ENCODE measurements around the gene CD247.

CD247 gene

GRCh38 chr1:167432780-167433179 is 85.5 kb downstream of the CD247 start:
- DNase-seq: no peak
- 96% methylated on average over 5 of the region's 7 CpGs for WGBS (ENCODE audit: insufficient coverage)
- ChIA-PET CTCF (interaction anchor here (4.0 kb wide), 1 partner anchor 10 kb away, joined by 20 read pairs; no protein-coding TSS in a partner anchor), POLR2A (no interaction called here)
- H3K27ac ChIP-seq (ENCODE audit: insufficient read depth in 1 of 2, low read depth in 1 of 2, low read length in 2 of 2, poor library complexity in 1 of 2, severe bottlenecking in 2 of 2): no peak overlapping the region
- H3K4me3 ChIP-seq (ENCODE audit: control insufficient read depth in 1 of 7, extremely low read depth in 1 of 7, insufficient read depth in 4 of 7, low read depth in 2 of 7, low read length in 6 of 7): no peak overlapping the region
- no peaks in the 10 kb centered on the region for H3K27me3 ChIP-seq (replicated peaks in 2 of 5; ENCODE audit: control insufficient read depth in 4 of 5, insufficient read depth in 5 of 5, low read length in 4 of 5)
- no peaks in the 10 kb centered on the region for H3K4me1 ChIP-seq (ENCODE audit: control extremely low read depth in 1 of 4, control insufficient read depth in 4 of 4, insufficient read depth in 4 of 4, low read length in 3 of 4)
- H3K9me3 ChIP-seq (ENCODE audit: control extremely low read depth in 1 of 5, control insufficient read depth in 4 of 5, insufficient read depth in 2 of 5, low read depth in 1 of 5, low read length in 4 of 5): no peaks in the 10 kb centered on the region
- no peaks in the 10 kb centered on the region for H3K36me3 ChIP-seq (ENCODE audit: control insufficient read depth in 4 of 4, insufficient read depth in 4 of 4, low read length in 3 of 4)

GRCh38 chr1:167431909-167432650 is 86.2 kb downstream of the CD247 start:
- no peaks in the 10 kb centered on the region for H3K27me3 ChIP-seq (replicated peaks in 2 of 5; ENCODE audit: control insufficient read depth in 4 of 5, insufficient read depth in 5 of 5, low read length in 4 of 5)
- no peaks in the 10 kb centered on the region for H3K36me3 ChIP-seq (ENCODE audit: control insufficient read depth in 4 of 4, insufficient read depth in 4 of 4, low read length in 3 of 4)
- 97% methylated on average over 6 of the region's 8 CpGs for WGBS (ENCODE audit: insufficient coverage)
- DNase-seq: no peak
- ChIA-PET POLR2A (no interaction called here), CTCF (interaction anchor here (0.8 to 4.0 kb wide), 5 partner anchors 8 to 371 kb away, joined by 3 to 20 read pairs (median 3); no protein-coding TSS in a partner anchor)
- no peak overlapping the region for H3K27ac ChIP-seq (ENCODE audit: insufficient read depth in 1 of 2, low read depth in 1 of 2, low read length in 2 of 2, poor library complexity in 1 of 2, severe bottlenecking in 2 of 2)
- no peaks in the 10 kb centered on the region for H3K9me3 ChIP-seq (ENCODE audit: control extremely low read depth in 1 of 5, control insufficient read depth in 4 of 5, insufficient read depth in 2 of 5, low read depth in 1 of 5, low read length in 4 of 5)
- H3K4me3 ChIP-seq (ENCODE audit: control insufficient read depth in 1 of 7, extremely low read depth in 1 of 7, insufficient read depth in 4 of 7, low read depth in 2 of 7, low read length in 6 of 7): no peak overlapping the region
- H3K4me1 ChIP-seq (ENCODE audit: control extremely low read depth in 1 of 4, control insufficient read depth in 4 of 4, insufficient read depth in 4 of 4, low read length in 3 of 4): no peaks in the 10 kb centered on the region

GRCh38 chr1:167431261-167431908 is 86.9 kb downstream of the CD247 start:
- H3K9me3 ChIP-seq (ENCODE audit: control extremely low read depth in 1 of 5, control insufficient read depth in 4 of 5, insufficient read depth in 2 of 5, low read depth in 1 of 5, low read length in 4 of 5): no peaks in the 10 kb centered on the region
- H3K36me3 ChIP-seq (ENCODE audit: control insufficient read depth in 4 of 4, insufficient read depth in 4 of 4, low read length in 3 of 4): no peaks in the 10 kb centered on the region
- WGBS (ENCODE audit: insufficient coverage): 95% methylated on average over 9 of the region's 14 CpGs
- no peaks in the 10 kb centered on the region for H3K4me1 ChIP-seq (ENCODE audit: control extremely low read depth in 1 of 4, control insufficient read depth in 4 of 4, insufficient read depth in 4 of 4, low read length in 3 of 4)
- ChIA-PET CTCF (interaction anchor here (1.1 to 4.0 kb wide), 5 partner anchors 11 to 370 kb away, joined by 3 to 20 read pairs (median 4); no protein-coding TSS in a partner anchor), POLR2A (no interaction called here)
- no peak overlapping the region for H3K27ac ChIP-seq (ENCODE audit: insufficient read depth in 1 of 2, low read depth in 1 of 2, low read length in 2 of 2, poor library complexity in 1 of 2, severe bottlenecking in 2 of 2)
- H3K27me3 ChIP-seq (replicated peaks in 2 of 5; ENCODE audit: control insufficient read depth in 4 of 5, insufficient read depth in 5 of 5, low read length in 4 of 5): no peaks in the 10 kb centered on the region
- H3K4me3 ChIP-seq (ENCODE audit: control insufficient read depth in 1 of 7, extremely low read depth in 1 of 7, insufficient read depth in 4 of 7, low read depth in 2 of 7, low read length in 6 of 7): no peak overlapping the region
- no peak for DNase-seq

GRCh38 chr1:167430849-167431242 is 87.5 kb downstream of the CD247 start:
- no peak for DNase-seq
- no peaks in the 10 kb centered on the region for H3K27me3 ChIP-seq (replicated peaks in 2 of 5; ENCODE audit: control insufficient read depth in 4 of 5, insufficient read depth in 5 of 5, low read length in 4 of 5)
- 94% methylated on average over 9 of the region's 10 CpGs for WGBS (ENCODE audit: insufficient coverage)
- no peaks in the 10 kb centered on the region for H3K9me3 ChIP-seq (ENCODE audit: control extremely low read depth in 1 of 5, control insufficient read depth in 4 of 5, insufficient read depth in 2 of 5, low read depth in 1 of 5, low read length in 4 of 5)
- no peaks in the 10 kb centered on the region for H3K4me1 ChIP-seq (ENCODE audit: control extremely low read depth in 1 of 4, control insufficient read depth in 4 of 4, insufficient read depth in 4 of 4, low read length in 3 of 4)
- no peak overlapping the region for H3K4me3 ChIP-seq (ENCODE audit: control insufficient read depth in 1 of 7, extremely low read depth in 1 of 7, insufficient read depth in 4 of 7, low read depth in 2 of 7, low read length in 6 of 7)
- POLR2A ChIA-PET: no interaction called here
- H3K27ac ChIP-seq (ENCODE audit: insufficient read depth in 1 of 2, low read depth in 1 of 2, low read length in 2 of 2, poor library complexity in 1 of 2, severe bottlenecking in 2 of 2): no peak overlapping the region
- CTCF ChIA-PET: interaction anchor here (0.8 to 1.6 kb wide), 4 partner anchors 16 to 370 kb away, joined by 3 to 4 read pairs (median 3); no protein-coding TSS in a partner anchor
- no peaks in the 10 kb centered on the region for H3K36me3 ChIP-seq (ENCODE audit: control insufficient read depth in 4 of 4, insufficient read depth in 4 of 4, low read length in 3 of 4)

GRCh38 chr1:167430134-167430848 is 88.0 kb downstream of the CD247 start:
- Histone ChIP-seq H3K9me3 (ENCODE audit: control extremely low read depth in 1 of 5, control insufficient read depth in 4 of 5, insufficient read depth in 2 of 5, low read depth in 1 of 5, low read length in 4 of 5) (no peaks in the 10 kb centered on the region), H3K4me1 (ENCODE audit: control extremely low read depth in 1 of 4, control insufficient read depth in 4 of 4, insufficient read depth in 4 of 4, low read length in 3 of 4) (no peaks in the 10 kb centered on the region), H3K27me3 (replicated peaks in 2 of 5; ENCODE audit: control insufficient read depth in 4 of 5, insufficient read depth in 5 of 5, low read length in 4 of 5) (no peaks in the 10 kb centered on the region), H3K36me3 (ENCODE audit: control insufficient read depth in 4 of 4, insufficient read depth in 4 of 4, low read length in 3 of 4) (peaks cover 0 to 2% (median 0%) of the 10 kb centered on the region in 4 experiments), H3K27ac (ENCODE audit: insufficient read depth in 1 of 2, low read depth in 1 of 2, low read length in 2 of 2, poor library complexity in 1 of 2, severe bottlenecking in 2 of 2) (no peak overlapping the region), H3K4me3 (ENCODE audit: control insufficient read depth in 1 of 7, extremely low read depth in 1 of 7, insufficient read depth in 4 of 7, low read depth in 2 of 7, low read length in 6 of 7) (no peak overlapping the region)
- DNase-seq: no peak
- WGBS (ENCODE audit: insufficient coverage): 92% methylated on average over 17 of the region's 17 CpGs
- ChIA-PET CTCF (interaction anchor here (0.8 to 1.6 kb wide), 5 partner anchors 15 to 369 kb away, joined by 3 to 4 read pairs (median 3); no protein-coding TSS in a partner anchor), POLR2A (interaction anchor here (0.6 kb wide), 1 partner anchor 150 kb away, joined by 3 read pairs; no protein-coding TSS in a partner anchor)

GRCh38 chr1:167429612-167430011 is 88.7 kb downstream of the CD247 start:
- Histone ChIP-seq H3K4me3 (ENCODE audit: control insufficient read depth in 1 of 7, extremely low read depth in 1 of 7, insufficient read depth in 4 of 7, low read depth in 2 of 7, low read length in 6 of 7) (no peak overlapping the region), H3K9me3 (ENCODE audit: control extremely low read depth in 1 of 5, control insufficient read depth in 4 of 5, insufficient read depth in 2 of 5, low read depth in 1 of 5, low read length in 4 of 5) (no peaks in the 10 kb centered on the region), H3K27me3 (replicated peaks in 2 of 5; ENCODE audit: control insufficient read depth in 4 of 5, insufficient read depth in 5 of 5, low read length in 4 of 5) (no peaks in the 10 kb centered on the region), H3K27ac (ENCODE audit: insufficient read depth in 1 of 2, low read depth in 1 of 2, low read length in 2 of 2, poor library complexity in 1 of 2, severe bottlenecking in 2 of 2) (no peak overlapping the region), H3K4me1 (ENCODE audit: control extremely low read depth in 1 of 4, control insufficient read depth in 4 of 4, insufficient read depth in 4 of 4, low read length in 3 of 4) (no peaks in the 10 kb centered on the region), H3K36me3 (ENCODE audit: control insufficient read depth in 4 of 4, insufficient read depth in 4 of 4, low read length in 3 of 4) (peaks cover 0 to 4% (median 0%) of the 10 kb centered on the region in 4 experiments)
- WGBS (ENCODE audit: insufficient coverage): 100% methylated on average over 1 of the region's 2 CpGs
- DNase-seq: no peak
- ChIA-PET CTCF (interaction anchor here (1.4 kb wide), 1 partner anchor 106 kb away, joined by 3 read pairs; no protein-coding TSS in a partner anchor), POLR2A (interaction anchor here (0.6 kb wide), 1 partner anchor 149 kb away, joined by 3 read pairs; no protein-coding TSS in a partner anchor)
